GM18858 (cell line): ENCODE measurements around the gene RNF19B.

Experiments used
- ATAC-seq: cut with Tn5 transposase; IDR thresholded peaks from one replicate; pipeline ENCODE4 v1.9.1; 2021; ENCODE audit not compliant: unreplicated experiment

RNF19B gene

GRCh38 chr1:32902535-32902920, 62.1 kb downstream of the RNF19B start:
- no peak for ATAC-seq

GRCh38 chr1:32901823-32902534, 62.6 kb downstream of the RNF19B start:
- no peak for ATAC-seq

GRCh38 chr1:32900956-32901822, 63.4 kb downstream of the RNF19B start, which contains the start of gene TMEM54:
Gene TMEM54, minus strand, starts transcription at chr1:32901389. Its CDS starts 151 bp downstream, at chr1:32901238.
- ATAC-seq = no peak

GRCh38 chr1:32900371-32900955, 64.1 kb downstream of the RNF19B start:
- no peak for ATAC-seq

- no peak for ATAC-seq
Measured at GRCh38 chr1:32899586-32900296, 64.9 kb downstream of the RNF19B start.

- ATAC-seq = no peak
Measured at GRCh38 chr1:32898958-32899357, 65.7 kb downstream of the RNF19B start.

- no peak for ATAC-seq
Measured at GRCh38 chr1:32898056-32898455, 66.6 kb downstream of the RNF19B start.

- ATAC-seq = no peak
Measured at GRCh38 chr1:32897082-32898049, 67.2 kb downstream of the RNF19B start.

- no peak for ATAC-seq
Measured at GRCh38 chr1:32896451-32896850, 68.2 kb downstream of the RNF19B start.

- ATAC-seq = no peak
Measured at GRCh38 chr1:32895325-32896215, 69.0 kb downstream of the RNF19B start.

GRCh38 chr1:32894681-32895080, 69.9 kb downstream of the RNF19B start:
- no peak for ATAC-seq

GRCh38 chr1:32894019-32894600, 70.5 kb downstream of the RNF19B start:
- ATAC-seq = no peak

GRCh38 chr1:32893198-32894018, 71.2 kb downstream of the RNF19B start:
- no peak for ATAC-seq

- no peak for ATAC-seq
Measured at GRCh38 chr1:32892368-32893197, 72.0 kb downstream of the RNF19B start.

- ATAC-seq = no peak
Measured at GRCh38 chr1:32891630-32892029, 73.0 kb downstream of the RNF19B start.

- no peak for ATAC-seq
Measured at GRCh38 chr1:32891241-32891570, 73.4 kb downstream of the RNF19B start.
